Mesenteric fat pad (tissue), 1 donor: ENCODE results near the gene CASZ1. TPM values are rescaled to one million over a fixed set of nuclear protein-coding genes. Genes with fewer than 3 reads are reported as not detected.

Experiments
- DNase-seq: peaks from one replicate; pipeline ENCODE4 v3.0.0-alpha.2; 2020; ENCODE audit warnings: low spot score
- total RNA-seq: library from RNA; stranded (reverse); fragmentation: NEBNext Ultra II Directional; extraction: Animal tissue kit (Norgen Biotek cat#: 25700); gene quantifications from one replicate; pipeline ENCODE4 v1.2.1, GENCODE V29; 2021
- donor health status: DM: yes; HTN: yes; CAD: no.

CASZ1 gene
- total RNA-seq, 1 donor from 2014 or later: 8.4 TPM

DNA sequence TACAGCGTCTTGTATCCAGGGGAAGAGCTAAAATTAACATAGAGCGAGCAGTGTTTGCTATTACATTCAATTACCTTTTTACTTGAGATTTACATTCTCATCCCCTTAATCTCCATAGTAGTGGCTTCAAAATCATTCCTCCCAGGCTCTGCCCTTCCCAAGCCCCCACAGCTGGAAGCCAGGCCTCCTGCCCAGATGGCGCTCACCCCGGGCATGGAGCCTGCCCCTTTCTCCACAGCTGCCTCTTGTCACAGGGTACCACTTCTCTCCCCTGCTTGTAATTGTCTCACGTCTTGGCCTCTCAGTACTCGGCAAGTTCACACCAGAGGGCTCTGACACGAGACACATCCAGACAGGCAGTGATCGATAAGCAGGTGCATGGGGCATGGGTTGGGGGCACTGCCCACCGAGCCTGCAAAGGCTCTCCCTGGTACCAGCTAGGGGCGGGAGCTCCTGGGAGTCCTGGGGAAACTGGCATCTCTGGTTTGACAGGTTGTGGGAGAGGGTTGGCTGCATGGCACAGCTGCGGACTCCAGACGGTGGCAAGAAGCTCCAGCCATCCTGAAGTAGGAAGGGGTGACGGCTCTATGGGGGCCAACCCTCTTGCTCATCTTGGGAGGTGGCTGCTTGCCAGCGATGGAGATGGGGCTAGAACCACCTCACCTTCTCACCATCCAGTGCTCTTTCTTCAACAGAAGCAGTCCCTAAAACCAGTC is 20.1 kb downstream of the CASZ1 start:
- no peak for DNase-seq

DNA sequence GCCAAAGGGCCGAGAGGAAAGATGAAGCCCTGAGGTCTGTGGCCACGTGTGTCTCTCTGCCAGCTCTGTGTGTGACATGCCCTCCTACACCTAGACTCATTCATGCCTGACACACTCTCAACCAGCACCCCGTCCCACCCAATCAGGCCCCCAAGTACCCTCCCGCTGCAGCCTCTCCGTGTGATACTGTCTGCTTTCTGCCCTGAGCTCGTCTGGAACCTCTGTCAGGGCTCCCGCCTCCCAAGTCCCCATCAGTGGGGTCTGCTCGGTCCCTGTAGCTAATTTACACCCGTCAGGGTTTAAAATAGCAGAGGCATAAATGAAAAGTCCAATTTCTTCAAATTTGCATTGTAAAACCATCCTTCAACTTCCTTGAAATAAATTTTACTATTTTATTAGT is 20.7 kb downstream of the CASZ1 start:
- no peak for DNase-seq

DNA sequence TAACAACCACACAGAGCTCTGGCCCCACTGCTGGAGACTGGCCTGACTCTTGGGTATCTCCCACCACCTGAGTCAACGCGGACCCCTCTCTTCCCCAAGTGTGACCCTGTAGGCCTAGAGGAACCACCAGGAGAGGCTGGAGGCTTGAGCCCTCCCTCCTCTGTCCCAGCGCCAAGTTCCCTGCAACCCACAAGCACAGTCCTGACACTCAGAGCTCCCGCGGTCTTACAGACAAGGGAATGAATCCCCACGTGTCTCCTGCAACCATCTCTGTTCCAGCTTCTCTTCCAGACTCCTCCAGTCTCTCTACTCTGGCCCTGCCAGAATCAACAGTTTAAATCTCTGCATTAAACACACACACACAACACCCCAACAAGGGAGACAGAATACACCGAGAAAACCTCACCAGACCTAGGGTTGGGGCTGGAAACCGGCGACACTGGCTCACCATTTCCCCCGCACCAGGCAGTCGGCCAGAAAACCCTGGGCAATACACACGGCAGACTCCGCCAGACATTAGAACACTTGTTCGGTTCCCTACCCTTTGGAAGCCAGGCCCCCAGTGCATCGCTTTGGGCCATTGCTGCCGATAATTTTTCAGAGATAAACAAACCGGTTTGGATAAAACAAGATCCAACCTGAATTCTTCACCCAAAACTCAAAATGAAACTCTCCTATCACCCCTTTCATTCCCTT is 21.7 kb downstream of the CASZ1 start:
- DNase-seq: no peak

GRCh38 chr1:10773851-10774614 is 22.4 kb downstream of the CASZ1 start:
- DNase-seq: no peak

- no peak for DNase-seq
These were observed 23.1 kb downstream of the CASZ1 start for GRCh38 chr1:10773376-10773775.

DNA sequence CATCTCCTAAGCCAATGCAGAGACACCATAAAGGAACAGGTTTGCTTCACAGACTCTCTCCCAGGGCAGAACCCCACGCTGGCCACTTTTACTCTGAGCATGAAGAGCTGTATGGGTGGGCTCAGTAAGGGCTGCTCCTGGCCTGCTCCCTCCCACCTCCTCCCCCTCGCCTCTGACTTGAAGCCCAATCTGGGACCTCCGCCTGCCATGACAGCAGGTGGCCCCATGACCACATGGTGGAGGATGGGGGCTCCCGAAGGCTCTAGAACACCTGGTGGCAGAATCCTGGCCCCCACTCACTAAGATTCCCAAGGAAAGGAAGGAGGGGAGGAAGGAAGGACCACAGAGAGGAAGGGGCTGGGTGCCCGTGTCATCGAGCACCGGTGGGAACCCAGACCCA is 23.7 kb downstream of the CASZ1 start:
- DNase-seq: no peak

- DNase-seq: no peak
These were observed 24.7 kb downstream of the CASZ1 start for GRCh38 chr1:10771789-10772188.

- no peak for DNase-seq
These were observed 27.9 kb downstream of the CASZ1 start for GRCh38 chr1:10768552-10768951.

DNA sequence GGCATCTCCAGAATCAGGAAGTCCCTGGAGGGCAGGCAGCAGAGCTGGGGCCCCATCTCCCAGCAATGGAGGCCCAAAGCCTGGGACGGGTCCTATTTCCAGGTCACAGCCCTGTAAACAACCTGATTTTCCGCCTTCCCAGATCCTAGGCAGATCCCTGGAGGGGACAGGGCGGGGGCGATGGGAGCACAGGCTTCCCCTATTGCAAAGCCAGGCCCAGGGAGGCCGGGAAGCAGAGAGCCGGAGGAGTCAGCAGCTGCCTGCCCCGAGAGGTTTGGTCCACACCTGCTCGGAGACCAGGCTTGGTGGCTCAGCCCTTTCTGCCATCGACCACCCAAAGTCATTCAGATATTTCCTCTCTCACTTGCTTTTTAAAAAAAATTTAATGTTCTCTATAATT is 29.2 kb downstream of the CASZ1 start:
- DNase-seq: no peak

DNA sequence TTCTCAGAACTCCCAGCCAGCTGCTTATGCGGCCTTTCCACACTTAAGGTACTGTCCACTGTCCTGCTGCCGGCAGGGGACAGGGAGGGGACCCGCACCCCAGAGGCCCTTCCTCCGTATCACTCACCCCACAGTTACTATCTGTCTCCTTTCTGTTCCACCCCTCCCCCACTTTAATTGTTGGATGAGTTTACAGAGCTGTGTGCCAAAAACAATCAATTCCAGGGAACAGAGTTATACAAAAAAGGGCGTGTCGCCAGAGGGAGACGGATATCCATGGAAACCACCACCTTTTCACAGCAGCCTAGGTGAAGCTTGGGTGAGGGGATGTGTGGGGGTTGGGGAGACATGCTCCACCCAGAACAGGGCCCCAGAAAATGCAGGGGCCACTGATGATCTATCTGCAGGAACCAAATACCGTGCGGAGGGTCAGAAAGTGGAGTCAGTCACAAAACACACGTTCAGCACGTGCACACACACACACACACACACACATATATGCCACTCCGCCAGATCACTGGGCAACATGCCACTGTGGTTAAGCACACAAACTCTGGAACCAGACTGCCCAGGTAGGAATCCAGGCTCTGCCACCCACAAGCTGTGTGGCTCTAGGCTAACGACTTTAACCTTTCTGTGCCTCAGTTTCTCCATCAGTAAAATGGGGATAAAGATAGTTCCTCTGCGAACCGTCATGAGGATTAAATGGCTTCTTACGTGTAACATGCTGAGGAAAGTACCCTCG is 30.5 kb downstream of the CASZ1 start:
- no peak for DNase-seq

DNA sequence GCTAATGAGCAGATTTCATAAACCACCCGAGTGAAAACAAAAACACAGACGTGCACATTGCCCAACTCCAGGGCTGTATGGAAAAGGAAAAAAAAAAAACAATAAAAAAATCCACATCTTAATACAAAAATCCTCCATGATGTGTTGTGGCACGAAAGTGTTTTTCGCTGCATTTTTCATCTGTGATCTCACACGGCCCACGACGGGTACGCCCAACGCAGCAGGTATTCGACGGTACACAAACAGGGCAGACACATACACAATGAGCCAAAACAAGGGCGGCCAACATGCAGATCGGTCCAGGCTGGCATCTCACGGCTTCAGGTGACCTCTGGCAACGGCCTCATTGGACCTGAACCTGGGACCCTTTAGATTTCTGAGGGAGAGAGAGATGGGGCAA is 31.1 kb downstream of the CASZ1 start:
- no peak for DNase-seq

DNA sequence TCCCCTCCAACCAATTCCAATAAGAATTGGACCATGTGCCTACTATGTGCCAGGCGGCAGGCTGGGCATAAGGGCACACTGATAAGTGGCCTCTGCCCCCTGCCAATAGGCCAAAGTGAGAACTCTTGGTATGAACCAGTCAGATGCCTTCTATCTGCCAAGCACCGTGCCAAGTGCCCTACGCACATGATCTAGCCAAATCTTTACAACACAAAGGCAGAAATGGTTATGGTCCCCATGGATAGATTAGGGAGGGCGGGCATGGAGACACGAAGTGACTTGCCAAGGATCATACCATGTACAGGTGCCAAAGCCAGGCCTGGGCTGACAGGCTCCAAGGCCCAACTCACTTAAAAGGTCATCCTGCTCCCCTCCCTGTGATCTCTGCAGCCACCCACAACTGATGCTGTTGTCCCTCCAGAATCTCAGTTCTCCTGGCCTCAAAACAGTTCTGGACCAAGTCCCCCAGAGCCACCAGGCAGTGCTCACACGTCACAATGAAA is 32.1 kb downstream of the CASZ1 start:
- no peak for DNase-seq

- DNase-seq: no peak
These were observed 33.6 kb downstream of the CASZ1 start for GRCh38 chr1:10762875-10763274.

GRCh38 chr1:10762153-10762523 is 34.3 kb downstream of the CASZ1 start:
- DNase-seq: no peak

GRCh38 chr1:10761503-10762152 is 34.8 kb downstream of the CASZ1 start:
- DNase-seq: no peak

- no peak for DNase-seq
These were observed 35.6 kb downstream of the CASZ1 start for GRCh38 chr1:10760566-10761502.

DNA sequence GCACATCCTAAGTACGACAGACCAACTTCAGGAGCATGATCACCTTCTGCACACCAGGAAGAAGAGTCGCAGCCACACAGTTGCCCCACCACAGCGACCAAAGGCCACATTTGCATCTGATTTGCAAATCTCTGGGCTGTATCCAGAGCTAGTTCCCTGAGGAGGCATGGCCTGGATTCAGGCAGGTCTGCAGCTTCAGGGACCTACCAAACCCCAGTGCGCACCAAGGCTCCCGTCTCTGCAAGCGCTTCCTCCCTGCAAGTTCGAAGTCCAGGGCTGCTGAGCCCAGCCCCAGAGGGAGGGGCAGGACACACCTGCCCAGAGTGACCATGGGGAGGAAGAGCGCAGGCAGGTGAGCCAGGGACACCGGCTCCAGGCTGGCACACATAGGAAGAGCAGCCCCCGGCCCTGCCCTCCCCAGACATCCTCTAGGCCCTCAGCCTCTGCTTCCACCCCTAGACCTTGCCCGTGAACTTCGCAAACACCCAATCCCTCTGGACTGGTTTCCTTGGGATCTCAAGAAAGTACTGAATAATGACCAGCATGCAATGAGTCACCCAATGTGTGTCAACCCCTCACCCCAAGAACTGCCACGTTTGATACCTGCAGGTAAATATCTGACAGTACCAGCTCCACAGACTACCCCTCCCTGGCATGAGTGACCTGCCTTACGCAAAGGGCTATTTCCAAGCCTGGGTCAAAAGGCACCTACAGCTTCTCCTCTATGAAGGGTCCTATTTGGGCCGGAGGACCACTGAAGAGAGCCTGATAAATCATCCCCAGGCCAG is 36.8 kb downstream of the CASZ1 start:
- no peak for DNase-seq

GRCh38 chr1:10756842-10757241 is 39.6 kb downstream of the CASZ1 start:
- DNase-seq: no peak

GRCh38 chr1:10755970-10756521 is 40.4 kb downstream of the CASZ1 start:
- DNase-seq: no peak
